ENCODE data around the gene AP1M1. TPM values are rescaled to one million over a fixed set of nuclear protein-coding genes. Genes with fewer than 3 reads are reported as not detected.
A peak's percentile ranks its signal among the peaks of the same experiment; 100 is the strongest.

The AP1M1 gene
- total RNA-seq, result 30.6 TPM
- polyA plus RNA-seq, result 72.9 TPM

DNA sequence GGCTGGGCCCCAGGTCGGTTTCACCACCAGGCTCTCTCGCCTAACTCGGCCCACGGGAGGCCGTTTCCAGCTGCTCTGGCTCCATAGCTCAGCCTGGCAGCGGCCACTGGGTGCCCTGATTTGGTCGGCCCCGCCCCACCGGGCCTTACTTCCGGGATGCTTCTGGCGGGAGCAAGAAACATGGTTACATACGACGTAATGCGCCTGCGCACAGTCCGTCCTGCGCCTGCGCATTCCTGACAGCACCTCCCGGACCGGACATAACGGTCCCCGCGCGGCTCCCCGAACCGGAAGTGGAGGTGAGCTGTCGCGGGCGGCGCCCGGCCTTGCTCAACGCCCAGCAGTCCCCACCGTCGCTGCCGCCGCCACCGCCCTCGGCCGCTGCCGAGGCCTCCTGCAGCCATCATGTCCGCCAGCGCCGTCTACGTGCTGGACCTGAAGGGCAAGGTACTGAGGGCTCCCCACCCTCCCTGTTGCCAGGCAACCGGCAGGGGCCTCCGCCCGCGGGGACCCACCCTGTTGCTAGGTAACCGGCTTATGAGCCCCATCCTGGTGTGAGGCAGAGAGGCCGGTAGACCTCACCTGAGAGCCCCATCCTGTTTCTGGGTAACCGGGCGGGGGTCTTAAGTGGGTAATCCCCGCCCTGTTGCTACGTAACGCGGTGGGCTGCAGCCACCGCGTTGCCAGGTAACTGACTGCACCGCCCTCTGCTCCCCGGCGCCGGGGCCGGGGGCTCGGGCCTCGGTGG, at the start of gene AP1M1:
Gene AP1M1 (plus strand): TSS at position 290 of the 748 bp plus-strand sequence. CDS start 116 bp downstream, at position 406.
- Histone ChIP-seq H3K36me3 (ENCODE audit: insufficient read depth) (no peaks in the 10 kb centered on the region), H3K4me1 (ENCODE audit: insufficient read depth) (no peaks in the 10 kb centered on the region), H3K27ac (ENCODE audit: low read depth) (peak within 1 kb of the TSS; percentile 38), H3K4me3 (ENCODE audit: low read depth, low read length) (peak within 1 kb of the TSS; percentile 96)
- WGBS, result under 1% methylated on average over 65 of the region's 65 CpGs
- peak; percentile 85 for DNase-seq (ENCODE audit: extremely low spot score)

DNA sequence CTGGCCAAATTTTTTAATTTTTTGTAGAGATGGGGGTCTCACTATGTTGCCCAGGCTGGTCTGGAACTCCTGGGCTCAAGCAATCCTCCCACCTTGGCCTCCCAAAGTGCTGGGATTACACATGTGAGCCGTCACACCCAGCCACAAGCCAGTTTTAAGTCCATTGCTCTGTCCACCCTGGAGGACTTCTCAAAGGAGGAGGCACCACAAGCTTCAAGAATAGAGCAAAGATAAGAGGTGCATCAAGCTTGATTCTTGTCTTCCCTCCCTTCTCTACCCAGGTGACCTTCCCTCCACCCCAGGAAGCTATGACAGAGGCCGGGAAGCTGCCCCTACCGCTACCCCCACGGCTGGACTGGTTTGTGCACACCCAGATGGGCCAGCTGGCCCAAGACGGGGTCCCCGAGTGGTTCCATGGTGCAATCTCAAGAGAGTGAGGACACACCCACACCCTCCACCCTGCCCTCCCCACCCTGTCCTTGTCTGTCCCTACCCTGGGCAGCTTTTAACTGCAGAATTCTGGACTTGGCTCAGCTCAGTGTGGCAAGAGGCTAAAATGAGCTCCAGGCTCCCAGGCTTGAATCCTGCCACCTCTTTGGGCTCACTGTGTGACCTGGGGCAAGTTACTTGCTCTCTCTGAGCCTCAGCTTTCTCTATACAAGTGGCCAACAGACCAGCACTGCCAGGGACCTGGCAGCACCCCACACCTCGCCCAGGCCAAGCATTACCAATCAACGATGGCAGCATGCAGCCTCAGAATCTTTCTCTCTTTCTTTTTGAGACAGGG, 49.1 kb upstream of the AP1M1 start:
- H3K4me3 ChIP-seq (ENCODE audit: low read depth, low read length), result no peak overlapping the region
- 66% methylated on average over 8 of the region's 8 CpGs for WGBS
- no peaks in the 10 kb centered on the region for H3K36me3 ChIP-seq (ENCODE audit: insufficient read depth)
- no peaks in the 10 kb centered on the region for H3K4me1 ChIP-seq (ENCODE audit: insufficient read depth)
- no peak overlapping the region for H3K27ac ChIP-seq (ENCODE audit: low read depth)
- no peak for DNase-seq (ENCODE audit: extremely low spot score)

DNA sequence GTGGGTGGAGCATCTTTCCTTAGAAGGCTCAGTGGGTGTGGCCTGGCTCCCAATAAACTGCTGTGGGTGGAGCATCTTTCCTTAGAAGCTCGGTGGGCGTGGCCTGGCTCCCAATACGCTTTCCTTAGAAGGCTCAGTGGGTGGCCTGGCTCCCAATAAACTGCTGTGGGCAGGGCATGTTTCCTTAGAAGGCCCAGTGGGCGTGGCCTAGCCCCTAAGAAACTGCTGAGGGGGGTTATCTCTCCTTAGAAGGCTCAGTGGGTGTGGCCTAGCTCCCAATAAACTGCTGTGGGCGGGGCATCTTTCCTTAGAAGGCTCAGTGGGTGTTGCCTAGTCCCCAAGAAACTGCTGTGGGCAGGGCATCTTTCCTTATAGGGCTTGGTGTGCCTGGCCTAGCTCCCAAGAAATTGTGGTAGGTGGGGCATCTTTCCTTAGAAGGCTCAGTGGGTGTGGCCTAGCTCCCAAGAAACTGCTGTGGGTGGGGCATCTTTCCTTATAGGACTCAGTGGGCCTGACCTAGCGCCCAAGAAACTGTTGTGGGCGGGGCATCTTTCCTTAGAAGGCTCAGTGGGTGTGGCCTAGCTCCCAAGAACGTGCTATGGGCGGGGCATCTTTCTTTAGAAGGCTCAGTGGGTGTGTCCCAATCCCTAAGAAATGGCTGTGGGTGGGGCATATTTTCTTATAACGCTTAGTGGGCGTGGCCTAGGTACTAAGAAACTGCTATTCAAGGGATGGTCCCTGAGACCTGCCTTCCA, 44.0 kb upstream of the AP1M1 start:
- Histone ChIP-seq H3K4me3 (ENCODE audit: low read depth, low read length) (no peak overlapping the region), H3K36me3 (ENCODE audit: insufficient read depth) (no peaks in the 10 kb centered on the region), H3K4me1 (ENCODE audit: insufficient read depth) (no peaks in the 10 kb centered on the region), H3K27ac (ENCODE audit: low read depth) (no peak overlapping the region)
- WGBS, result 86% methylated on average over 11 of the region's 11 CpGs
- no peak for DNase-seq (ENCODE audit: extremely low spot score)

DNA sequence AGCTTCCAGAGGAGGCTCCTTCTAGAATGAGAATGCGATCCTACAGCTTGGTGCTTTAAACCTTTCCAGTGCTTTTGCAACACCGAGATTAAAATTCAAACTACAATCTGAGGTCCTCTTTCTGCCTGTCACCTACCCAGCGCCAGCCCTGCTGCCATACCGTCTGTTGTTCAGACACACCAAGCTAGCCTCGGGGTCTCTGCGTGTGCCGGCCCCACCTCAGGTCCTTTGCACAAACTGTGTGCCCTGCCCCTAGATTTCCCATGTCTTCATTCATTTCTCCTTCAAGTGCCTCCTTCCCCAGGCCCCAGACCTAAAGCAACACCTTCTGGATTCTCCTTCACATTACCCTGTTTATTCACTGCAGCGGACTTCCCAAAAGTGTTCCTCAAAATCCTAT, 43.2 kb upstream of the AP1M1 start:
- no peaks in the 10 kb centered on the region for H3K4me1 ChIP-seq (ENCODE audit: insufficient read depth)
- no peaks in the 10 kb centered on the region for H3K36me3 ChIP-seq (ENCODE audit: insufficient read depth)
- DNase-seq (ENCODE audit: extremely low spot score), result no peak
- no peak overlapping the region for H3K4me3 ChIP-seq (ENCODE audit: low read depth, low read length)
- WGBS, result 91% methylated on average over 8 of the region's 8 CpGs
- H3K27ac ChIP-seq (ENCODE audit: low read depth), result no peak overlapping the region

DNA sequence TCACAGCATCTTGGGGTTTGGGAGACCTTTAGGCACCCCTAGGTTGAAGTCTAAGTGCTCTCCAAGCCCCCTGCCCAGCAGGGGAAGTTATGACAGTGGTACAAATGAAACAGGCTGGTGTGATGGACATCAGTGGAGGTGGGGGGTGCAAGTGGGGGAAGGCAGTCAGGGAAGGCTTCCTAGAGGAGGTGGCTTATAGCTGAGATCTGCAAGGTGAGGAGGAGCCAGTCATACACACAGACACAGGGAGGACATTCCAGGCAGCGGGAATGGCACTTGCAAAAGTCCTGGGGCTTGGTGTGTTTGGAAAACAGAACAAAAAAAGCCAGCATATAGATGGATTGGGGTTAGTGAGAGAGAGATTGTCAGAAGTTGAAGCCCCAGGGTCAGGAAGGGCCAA, 42.6 kb upstream of the AP1M1 start:
- Histone ChIP-seq H3K4me1 (ENCODE audit: insufficient read depth) (no peaks in the 10 kb centered on the region), H3K36me3 (ENCODE audit: insufficient read depth) (no peaks in the 10 kb centered on the region), H3K4me3 (ENCODE audit: low read depth, low read length) (no peak overlapping the region), H3K27ac (ENCODE audit: low read depth) (no peak overlapping the region)
- DNase-seq (ENCODE audit: extremely low spot score), result no peak
- WGBS, result 76% methylated on average over 1 of the region's 1 CpG

DNA sequence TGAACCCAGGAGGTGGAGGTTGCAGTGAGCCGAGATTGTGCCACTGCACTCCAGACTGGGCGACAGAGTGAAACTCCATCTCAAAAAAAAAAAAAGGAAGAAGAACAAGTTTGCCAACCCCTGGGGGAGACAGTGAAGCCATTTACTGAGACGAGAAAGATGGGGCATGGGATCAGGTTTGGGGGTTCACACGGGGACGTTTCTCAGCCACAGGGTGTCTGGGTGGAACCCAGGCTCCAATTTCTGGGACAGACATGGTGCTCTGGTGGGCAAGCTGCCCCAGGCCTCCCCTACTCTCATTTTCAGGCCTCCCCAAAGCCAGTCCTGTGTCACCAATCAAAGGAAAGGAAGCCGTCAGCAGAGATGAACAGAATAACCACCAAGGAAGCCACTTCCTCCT, 40.8 kb upstream of the AP1M1 start:
- 75% methylated on average over 6 of the region's 6 CpGs for WGBS
- DNase-seq (ENCODE audit: extremely low spot score), result no peak
- Histone ChIP-seq H3K4me1 (ENCODE audit: insufficient read depth) (no peaks in the 10 kb centered on the region), H3K36me3 (ENCODE audit: insufficient read depth) (no peaks in the 10 kb centered on the region), H3K4me3 (ENCODE audit: low read depth, low read length) (no peak overlapping the region), H3K27ac (ENCODE audit: low read depth) (no peak overlapping the region)

DNA sequence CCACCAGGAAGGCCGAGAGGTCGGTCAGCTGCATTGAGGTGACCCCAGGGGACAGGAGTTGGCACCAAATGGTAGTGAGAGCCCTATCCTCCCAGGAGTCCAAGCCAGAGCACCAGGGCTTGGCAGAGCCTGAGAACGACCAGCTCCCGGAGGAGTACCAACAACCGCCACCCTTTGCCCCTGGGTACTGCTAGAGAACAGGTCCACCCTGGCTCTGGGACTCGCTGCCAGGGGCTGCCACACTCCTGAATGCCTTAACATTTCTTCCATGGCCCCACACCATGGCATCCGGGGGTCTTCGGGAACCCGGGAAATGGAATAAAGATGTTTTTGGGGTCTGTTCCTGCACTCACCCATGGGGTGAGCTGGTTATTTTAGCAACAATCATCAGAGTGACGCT, 40.1 kb upstream of the AP1M1 start:
- Histone ChIP-seq H3K4me3 (ENCODE audit: low read depth, low read length) (no peak overlapping the region), H3K36me3 (ENCODE audit: insufficient read depth) (no peaks in the 10 kb centered on the region), H3K27ac (ENCODE audit: low read depth) (no peak overlapping the region), H3K4me1 (ENCODE audit: insufficient read depth) (no peaks in the 10 kb centered on the region)
- whole genome bisulfite sequencing, result 88% methylated on average over 10 of the region's 10 CpGs
- DNase-seq (ENCODE audit: extremely low spot score), result no peak

DNA sequence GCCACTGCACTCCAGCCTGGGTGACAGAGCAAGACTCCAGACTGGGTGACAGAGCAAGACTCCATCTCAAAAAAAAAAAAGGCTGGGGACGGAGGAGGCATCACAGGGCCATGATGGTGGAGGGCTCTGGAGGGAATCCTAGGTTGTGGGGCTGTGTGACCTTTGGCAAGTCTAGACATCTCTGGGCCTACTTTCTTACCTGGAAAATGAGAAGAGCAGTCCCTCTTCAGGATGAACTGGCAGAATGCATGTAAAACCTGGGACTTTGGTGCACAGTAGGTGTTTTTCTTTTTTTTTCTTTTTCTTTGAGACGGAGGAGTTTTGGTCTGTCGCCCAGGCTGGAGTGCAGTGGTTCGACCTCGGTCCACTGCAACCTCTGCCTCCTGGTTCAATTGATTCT, 38.1 kb upstream of the AP1M1 start:
- Histone ChIP-seq H3K4me3 (ENCODE audit: low read depth, low read length) (no peak overlapping the region), H3K36me3 (ENCODE audit: insufficient read depth) (no peaks in the 10 kb centered on the region), H3K4me1 (ENCODE audit: insufficient read depth) (no peaks in the 10 kb centered on the region), H3K27ac (ENCODE audit: low read depth) (no peak overlapping the region)
- 90% methylated on average over 5 of the region's 5 CpGs for WGBS
- DNase-seq (ENCODE audit: extremely low spot score), result no peak

DNA sequence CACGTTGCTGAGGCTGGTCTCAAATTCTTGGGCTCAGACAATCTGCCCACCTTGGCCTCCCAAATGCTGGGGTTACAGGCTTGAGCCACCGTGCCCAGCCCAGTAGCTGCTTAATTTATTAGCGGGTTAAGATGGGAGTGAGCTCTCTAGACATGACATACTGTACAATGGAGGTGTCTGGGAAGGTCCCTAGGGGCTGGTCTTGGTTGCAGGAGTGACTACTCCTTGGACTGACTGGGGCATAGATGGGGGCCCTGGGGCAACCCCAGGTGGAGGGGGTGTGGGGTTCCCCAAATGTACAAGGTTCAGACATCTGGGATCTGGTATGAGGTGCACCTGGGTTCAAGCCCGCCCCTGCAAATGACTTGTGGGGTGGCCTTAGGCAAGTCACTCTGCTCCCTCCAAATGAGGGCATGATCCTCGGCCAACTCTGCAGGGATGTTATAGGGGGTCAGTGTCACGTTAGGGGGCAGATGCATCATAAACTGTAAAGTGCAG, 37.2 kb upstream of the AP1M1 start:
- H3K36me3 ChIP-seq (ENCODE audit: insufficient read depth), result no peaks in the 10 kb centered on the region
- H3K4me3 ChIP-seq (ENCODE audit: low read depth, low read length), result no peak overlapping the region
- 68% methylated on average over 6 of the region's 6 CpGs for WGBS
- no peaks in the 10 kb centered on the region for H3K4me1 ChIP-seq (ENCODE audit: insufficient read depth)
- H3K27ac ChIP-seq (ENCODE audit: low read depth), result no peak overlapping the region
- no peak for DNase-seq (ENCODE audit: extremely low spot score)

DNA sequence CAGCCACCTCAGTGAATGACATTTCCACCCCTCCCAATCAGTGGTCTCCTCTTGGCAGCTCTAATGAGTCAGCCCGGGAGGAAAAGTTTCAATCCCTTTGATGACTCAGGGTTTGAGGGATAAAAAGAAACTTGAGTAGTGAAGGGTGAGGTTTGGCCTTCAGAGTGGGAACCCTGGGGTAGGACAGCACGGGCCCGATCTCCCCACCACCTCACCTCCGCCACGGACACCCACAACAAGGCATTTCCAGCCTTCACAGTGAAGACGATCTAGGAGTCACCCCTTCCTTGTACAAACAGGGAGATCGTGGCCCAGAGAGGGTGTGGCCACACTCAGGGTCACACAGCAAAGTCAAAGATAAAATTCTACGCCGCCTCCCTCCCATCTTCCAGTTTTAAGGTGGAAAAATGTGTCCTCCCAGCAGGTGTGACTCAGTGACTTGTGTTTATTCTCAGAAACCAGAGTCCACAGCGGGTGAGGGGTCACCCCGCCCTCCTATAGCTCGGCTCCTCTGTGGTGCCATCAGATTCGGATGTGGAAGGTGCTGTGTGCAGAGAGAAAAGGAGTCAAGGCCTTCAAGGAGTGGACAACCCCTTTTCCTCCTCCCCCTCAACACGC, 36.7 kb upstream of the AP1M1 start:
- H3K36me3 ChIP-seq (ENCODE audit: insufficient read depth), result no peaks in the 10 kb centered on the region
- DNase-seq (ENCODE audit: extremely low spot score), result no peak
- H3K4me1 ChIP-seq (ENCODE audit: insufficient read depth), result no peaks in the 10 kb centered on the region
- no peak overlapping the region for H3K4me3 ChIP-seq (ENCODE audit: low read depth, low read length)
- no peak overlapping the region for H3K27ac ChIP-seq (ENCODE audit: low read depth)
- 72% methylated on average over 14 of the region's 14 CpGs for WGBS

DNA sequence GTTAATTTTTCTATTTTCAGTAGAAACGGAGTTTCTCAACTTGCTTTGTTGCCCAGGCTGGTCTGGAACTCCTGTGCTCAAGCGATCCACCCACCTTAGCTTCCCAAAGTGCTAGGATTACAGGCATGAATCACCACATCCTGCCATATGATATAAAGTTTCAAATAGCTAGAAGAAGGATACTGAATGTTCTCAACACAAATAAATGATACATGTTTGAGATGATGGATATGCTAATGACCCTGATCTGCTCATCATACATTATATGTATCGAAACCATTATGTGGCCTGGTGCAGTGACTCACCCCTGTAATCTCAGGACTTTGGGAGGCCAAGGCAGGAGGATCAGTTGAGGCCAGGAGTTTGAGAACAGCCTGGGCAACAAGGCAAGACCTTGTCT, 35.9 kb upstream of the AP1M1 start:
- 71% methylated on average over 3 of the region's 3 CpGs for WGBS
- H3K27ac ChIP-seq (ENCODE audit: low read depth), result no peak overlapping the region
- H3K4me1 ChIP-seq (ENCODE audit: insufficient read depth), result no peaks in the 10 kb centered on the region
- H3K36me3 ChIP-seq (ENCODE audit: insufficient read depth), result no peaks in the 10 kb centered on the region
- no peak for DNase-seq (ENCODE audit: extremely low spot score)
- H3K4me3 ChIP-seq (ENCODE audit: low read depth, low read length), result no peak overlapping the region

DNA sequence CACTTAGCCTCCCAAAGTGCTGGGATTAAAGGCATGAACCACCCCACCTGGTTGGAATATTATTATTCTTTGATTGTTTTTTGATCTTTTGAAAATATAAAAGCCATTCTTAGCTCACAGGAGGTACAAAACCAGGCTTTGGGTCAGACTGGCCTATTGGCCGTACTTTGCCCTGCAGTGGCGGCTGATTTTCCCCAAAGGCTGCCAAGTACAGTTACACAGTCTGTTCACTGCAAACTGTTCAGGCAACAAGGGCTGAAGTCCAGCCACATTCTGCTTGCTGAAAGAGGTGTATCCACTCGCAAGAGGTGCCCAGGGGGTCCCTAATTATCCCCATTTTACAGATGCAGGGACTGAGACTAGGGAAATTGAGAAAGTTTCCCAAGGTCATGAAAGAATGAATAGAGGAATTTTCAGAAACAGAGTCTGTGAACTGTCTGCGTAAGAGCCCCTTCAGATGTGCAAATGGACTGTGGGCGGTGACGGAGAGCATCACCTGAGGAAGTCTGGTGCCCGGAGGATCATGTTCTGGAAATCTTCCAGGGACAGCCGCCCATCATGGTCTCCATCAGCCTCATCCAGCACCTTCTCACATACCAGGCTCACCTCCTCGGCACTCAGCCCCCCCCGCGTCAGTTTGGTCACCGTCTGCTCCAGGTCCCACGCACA, 33.4 kb upstream of the AP1M1 start:
- DNase-seq (ENCODE audit: extremely low spot score), result no peak

DNA sequence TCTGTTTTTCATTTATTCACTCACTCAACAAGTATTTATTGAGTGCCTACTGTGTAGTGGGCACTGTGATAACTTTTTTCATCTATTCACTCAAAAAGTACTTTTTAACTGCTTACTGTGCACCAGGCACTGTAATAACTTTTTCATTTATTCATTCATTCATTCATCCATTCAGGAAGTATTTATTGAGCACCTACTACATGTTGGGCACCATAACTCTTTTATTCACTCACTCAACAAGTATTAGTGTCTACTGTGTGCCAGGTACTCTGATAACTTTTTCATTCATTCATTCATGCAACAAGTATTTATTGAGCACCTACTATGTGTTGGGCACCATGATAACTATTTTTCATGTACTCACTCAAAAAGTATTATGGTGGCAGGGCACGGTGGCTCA, 31.3 kb upstream of the AP1M1 start:
- H3K4me1 ChIP-seq (ENCODE audit: insufficient read depth), result no peaks in the 10 kb centered on the region
- 89% methylated on average over 1 of the region's 1 CpG for WGBS
- no peak for DNase-seq (ENCODE audit: extremely low spot score)
- H3K4me3 ChIP-seq (ENCODE audit: low read depth, low read length), result no peak overlapping the region
- no peak overlapping the region for H3K27ac ChIP-seq (ENCODE audit: low read depth)
- H3K36me3 ChIP-seq (ENCODE audit: insufficient read depth), result no peaks in the 10 kb centered on the region

More for the DNA sequence above, 33.4 kb upstream of the AP1M1 start:
- WGBS, result 84% methylated on average over 13 of the region's 13 CpGs
- Histone ChIP-seq H3K36me3 (ENCODE audit: insufficient read depth) (no peaks in the 10 kb centered on the region), H3K4me1 (ENCODE audit: insufficient read depth) (no peaks in the 10 kb centered on the region), H3K27ac (ENCODE audit: low read depth) (no peak overlapping the region), H3K4me3 (ENCODE audit: low read depth, low read length) (no peak overlapping the region)

Data from urinary bladder (tissue), 4 donors.